Measurements from ENCODE around the gene ZNF80. TPM values are rescaled to one million over a fixed set of nuclear protein-coding genes. Genes with fewer than 3 reads are reported as not detected.
"Not testable (repeated sequence)": the region's sequence is repeated elsewhere in the genome, so short reads cannot be mapped to it uniquely, and the experiment has no call there.

Gene ZNF80
- not detected in 2 replicates for total RNA-seq

DNA sequence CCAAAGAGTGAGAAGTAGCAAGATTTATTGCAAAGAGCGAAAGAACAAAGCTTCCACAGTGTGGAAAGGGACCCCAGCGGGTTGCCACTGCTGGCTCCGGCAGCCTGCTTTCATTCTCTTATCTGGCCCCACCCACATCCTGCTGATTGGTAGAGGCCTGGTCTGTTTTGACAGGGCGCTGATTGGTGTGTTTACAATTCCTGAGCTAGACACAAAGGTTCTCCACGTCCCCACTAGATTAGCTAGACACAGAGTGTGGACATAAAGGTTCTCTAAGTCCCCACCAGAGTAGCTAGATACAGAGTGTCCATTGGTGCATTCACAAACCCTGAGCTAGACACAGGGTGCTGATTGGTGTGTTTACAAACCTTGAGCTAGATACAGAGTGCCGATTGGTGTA is at the start of gene ZNF80:
ZNF80 (minus strand) TSS at position 101 of the 400 bp plus-strand sequence. CDS start 504 bp downstream, outside the sequence.
- not testable (repeated sequence) for H3K4me3 ChIP-seq (ENCODE audit: low read depth, low read length); DNase-seq (ENCODE audit: low read depth); FAIRE-seq; H3K36me3 ChIP-seq (ENCODE audit: control insufficient read depth, insufficient read depth, low read length); H3K27me3 ChIP-seq (ENCODE audit: control insufficient read depth, insufficient read depth, low read length)

DNA sequence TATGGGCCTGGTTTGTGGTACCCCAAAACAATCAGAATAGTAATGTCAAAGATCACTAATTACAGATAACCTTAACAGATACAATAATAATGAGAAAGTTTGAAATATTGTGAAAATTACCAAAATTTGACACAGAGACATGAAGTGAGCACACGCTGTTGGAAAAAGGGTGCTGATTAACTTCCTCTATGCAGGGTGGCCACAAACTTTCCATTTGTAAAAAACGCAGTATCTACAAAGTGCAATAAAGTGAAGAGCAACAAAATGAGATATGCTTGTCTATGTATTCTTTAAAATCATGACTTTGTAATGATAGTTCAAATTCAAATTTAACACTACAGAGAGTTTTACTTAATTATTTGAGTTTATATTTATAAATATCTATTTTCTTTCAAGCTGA is 48.9 kb upstream of the ZNF80 start:
- no peaks in the 10 kb centered on the region for H3K36me3 ChIP-seq (ENCODE audit: control insufficient read depth, insufficient read depth, low read length)
- no peak for TF ChIP-seq CTCF (IDR thresholded peaks at IDR 0.05; ENCODE audit: insufficient read depth, low read length, severe bottlenecking)
- no peaks in the 10 kb centered on the region for H3K27me3 ChIP-seq (ENCODE audit: control insufficient read depth, insufficient read depth, low read length)
- DNase-seq (ENCODE audit: low read depth) (no peak), FAIRE-seq (no peak)
- no peak overlapping the region for H3K4me3 ChIP-seq (ENCODE audit: low read depth, low read length)

GRCh38 chr3:114285648-114286230 is 48.4 kb upstream of the ZNF80 start:
- Histone ChIP-seq H3K27me3 (ENCODE audit: control insufficient read depth, insufficient read depth, low read length) (no peaks in the 10 kb centered on the region), H3K4me3 (ENCODE audit: low read depth, low read length) (no peak overlapping the region), H3K36me3 (ENCODE audit: control insufficient read depth, insufficient read depth, low read length) (no peaks in the 10 kb centered on the region)
- TF ChIP-seq CTCF (IDR thresholded peaks at IDR 0.05; ENCODE audit: insufficient read depth, low read length, severe bottlenecking) = no peak
- no peak for FAIRE-seq
- DNase-seq (ENCODE audit: low read depth) = no peak

GRCh38 chr3:114284644-114285043 is 47.3 kb upstream of the ZNF80 start:
- no peak for FAIRE-seq
- Histone ChIP-seq H3K36me3 (ENCODE audit: control insufficient read depth, insufficient read depth, low read length) (no peaks in the 10 kb centered on the region), H3K27me3 (ENCODE audit: control insufficient read depth, insufficient read depth, low read length) (no peaks in the 10 kb centered on the region), H3K4me3 (ENCODE audit: low read depth, low read length) (no peak overlapping the region)
- DNase-seq (ENCODE audit: low read depth) = no peak
- no peak for TF ChIP-seq CTCF (IDR thresholded peaks at IDR 0.05; ENCODE audit: insufficient read depth, low read length, severe bottlenecking)

DNA sequence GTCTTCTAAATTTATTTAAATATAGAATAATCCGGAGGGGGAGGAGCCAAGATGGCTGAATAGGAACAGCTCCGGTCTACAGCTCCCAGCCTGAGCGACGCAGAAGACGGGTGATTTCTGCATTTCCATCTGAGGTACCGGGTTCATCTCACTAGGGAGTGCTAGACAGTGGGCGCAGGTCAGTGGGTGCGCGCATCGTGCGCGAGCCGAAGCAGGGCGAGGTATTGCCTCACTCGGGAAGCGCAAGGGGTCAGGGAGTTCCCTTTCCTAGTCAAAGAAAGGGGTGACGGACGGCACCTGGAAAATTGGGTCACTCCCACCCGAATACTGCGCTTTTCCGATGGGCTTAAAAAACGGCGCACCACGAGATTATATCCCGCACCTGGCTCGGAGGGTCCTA is 39.5 kb upstream of the ZNF80 start:
- DNase-seq (ENCODE audit: low read depth); H3K36me3 ChIP-seq (ENCODE audit: control insufficient read depth, insufficient read depth, low read length); FAIRE-seq; H3K4me3 ChIP-seq (ENCODE audit: low read depth, low read length); H3K27me3 ChIP-seq (ENCODE audit: control insufficient read depth, insufficient read depth, low read length): not testable (repeated sequence)

- TF ChIP-seq CTCF (IDR thresholded peaks at IDR 0.05; ENCODE audit: insufficient read depth, low read length, severe bottlenecking) = no peak
- Histone ChIP-seq H3K36me3 (ENCODE audit: control insufficient read depth, insufficient read depth, low read length) (no peaks in the 10 kb centered on the region), H3K27me3 (ENCODE audit: control insufficient read depth, insufficient read depth, low read length) (no peaks in the 10 kb centered on the region), H3K4me3 (ENCODE audit: low read depth, low read length) (no peak overlapping the region)
- DNase-seq (ENCODE audit: low read depth) = peak; percentile 55
- peak; percentile 36 for FAIRE-seq
Measured at GRCh38 chr3:114274929-114275328, 37.6 kb upstream of the ZNF80 start.

DNA sequence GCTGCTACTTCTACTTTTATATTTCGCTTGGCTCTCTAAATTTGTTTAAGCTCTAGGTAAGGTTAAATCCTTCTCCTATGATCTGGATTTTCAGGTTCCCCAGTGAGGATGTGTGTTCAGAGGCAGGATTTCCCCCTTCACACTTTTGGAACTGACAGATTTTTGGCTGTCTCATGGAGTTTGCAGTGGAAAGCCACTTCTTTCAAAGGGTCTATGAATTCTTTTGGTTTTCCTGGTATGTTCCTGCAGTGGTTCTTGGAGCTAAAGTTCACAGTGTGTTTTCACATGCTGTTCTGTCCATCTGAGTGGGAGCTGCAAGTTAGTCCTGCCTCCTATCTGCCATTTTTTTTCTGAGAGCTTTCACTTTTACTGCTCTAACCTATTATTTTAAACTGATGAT is 34.9 kb upstream of the ZNF80 start:
- Histone ChIP-seq H3K27me3 (ENCODE audit: control insufficient read depth, insufficient read depth, low read length) (no peaks in the 10 kb centered on the region), H3K36me3 (ENCODE audit: control insufficient read depth, insufficient read depth, low read length) (no peaks in the 10 kb centered on the region), H3K4me3 (ENCODE audit: low read depth, low read length) (no peak overlapping the region)
- no peak for DNase-seq (ENCODE audit: low read depth)
- TF ChIP-seq CTCF (IDR thresholded peaks at IDR 0.05; ENCODE audit: insufficient read depth, low read length, severe bottlenecking) = no peak
- FAIRE-seq = no peak
